ENCODE measurements around the gene DLST. TPM values are rescaled to one million over a fixed set of nuclear protein-coding genes. Genes with fewer than 3 reads are reported as not detected.
"Not testable (repeated sequence)": the region's sequence is repeated elsewhere in the genome, so short reads cannot be mapped to it uniquely, and the experiment has no call there.

The DLST gene
- total and polyA plus RNA-seq, 7 donors = 66.1 to 114 (median 72.4) TPM

DNA sequence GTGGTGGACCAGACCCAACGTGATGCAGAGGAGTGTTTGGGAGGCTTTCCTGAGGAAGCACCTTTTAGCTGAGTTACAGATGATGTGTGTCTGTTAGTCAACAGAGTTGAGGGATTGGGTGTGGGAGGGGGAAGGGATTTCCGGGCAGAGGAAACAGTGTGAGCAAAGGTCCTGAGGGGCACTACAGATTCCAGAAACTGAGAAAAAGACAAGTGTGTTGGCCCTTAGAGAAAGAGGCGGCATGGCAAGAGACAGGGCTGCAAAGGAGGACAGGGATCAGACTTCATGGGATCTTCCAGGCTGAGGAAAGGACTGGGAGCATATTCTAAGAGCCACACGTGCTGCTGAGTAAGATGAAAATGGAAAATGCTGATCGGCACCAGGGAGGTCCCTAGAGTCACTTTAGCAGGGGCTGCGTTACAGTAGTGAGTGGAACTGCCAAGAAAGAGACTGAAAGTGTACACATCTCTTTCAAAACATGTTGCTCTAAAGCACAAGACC lies 50.7 kb downstream of the DLST start:
- 31 to 44% methylated on average over 6 of the region's 6 CpGs for WGBS, 2 donors
- no peaks in the 10 kb centered on the region for H3K9me3 ChIP-seq
- H3K36me3 ChIP-seq = no peaks in the 10 kb centered on the region
- TF ChIP-seq, protein P1, sequence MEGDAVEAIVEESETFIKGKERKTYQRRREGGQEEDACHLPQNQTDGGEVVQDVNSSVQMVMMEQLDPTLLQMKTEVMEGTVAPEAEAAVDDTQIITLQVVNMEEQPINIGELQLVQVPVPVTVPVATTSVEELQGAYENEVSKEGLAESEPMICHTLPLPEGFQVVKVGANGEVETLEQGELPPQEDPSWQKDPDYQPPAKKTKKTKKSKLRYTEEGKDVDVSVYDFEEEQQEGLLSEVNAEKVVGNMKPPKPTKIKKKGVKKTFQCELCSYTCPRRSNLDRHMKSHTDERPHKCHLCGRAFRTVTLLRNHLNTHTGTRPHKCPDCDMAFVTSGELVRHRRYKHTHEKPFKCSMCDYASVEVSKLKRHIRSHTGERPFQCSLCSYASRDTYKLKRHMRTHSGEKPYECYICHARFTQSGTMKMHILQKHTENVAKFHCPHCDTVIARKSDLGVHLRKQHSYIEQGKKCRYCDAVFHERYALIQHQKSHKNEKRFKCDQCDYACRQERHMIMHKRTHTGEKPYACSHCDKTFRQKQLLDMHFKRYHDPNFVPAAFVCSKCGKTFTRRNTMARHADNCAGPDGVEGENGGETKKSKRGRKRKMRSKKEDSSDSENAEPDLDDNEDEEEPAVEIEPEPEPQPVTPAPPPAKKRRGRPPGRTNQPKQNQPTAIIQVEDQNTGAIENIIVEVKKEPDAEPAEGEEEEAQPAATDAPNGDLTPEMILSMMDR (IDR thresholded peaks at IDR 0.05) = no peak
- TF ChIP-seq POLR2AphosphoS5 (IDR thresholded peaks at IDR 0.05) = peak in 1 of 4 donors; percentile 3
- DNase-seq = no peak
- H3K27ac ChIP-seq = peak overlapping the region in 1 of 4 donors; percentile 14
- H3K4me3 ChIP-seq = no peak overlapping the region
- H3K4me1 ChIP-seq = peaks cover 0 to 9% (median 0%) of the 10 kb centered on the region in 4 donors
- H3K27me3 ChIP-seq = peaks cover 0 to 4% (median 0%) of the 10 kb centered on the region in 3 donors
- intact Hi-C loops (cut with DNase I) = no loop called here

- DNase-seq; H3K9me3 ChIP-seq; H3K36me3 ChIP-seq; intact Hi-C loops (cut with DNase I); H3K27me3 ChIP-seq; H3K27ac ChIP-seq; H3K4me3 ChIP-seq; H3K4me1 ChIP-seq: not testable (repeated sequence)
- WGBS, 2 donors = 73 to 81% methylated on average over 4 of the region's 4 CpGs
Observed at GRCh38 chr14:74932936-74933335, 51.2 kb downstream of the DLST start.

DNA sequence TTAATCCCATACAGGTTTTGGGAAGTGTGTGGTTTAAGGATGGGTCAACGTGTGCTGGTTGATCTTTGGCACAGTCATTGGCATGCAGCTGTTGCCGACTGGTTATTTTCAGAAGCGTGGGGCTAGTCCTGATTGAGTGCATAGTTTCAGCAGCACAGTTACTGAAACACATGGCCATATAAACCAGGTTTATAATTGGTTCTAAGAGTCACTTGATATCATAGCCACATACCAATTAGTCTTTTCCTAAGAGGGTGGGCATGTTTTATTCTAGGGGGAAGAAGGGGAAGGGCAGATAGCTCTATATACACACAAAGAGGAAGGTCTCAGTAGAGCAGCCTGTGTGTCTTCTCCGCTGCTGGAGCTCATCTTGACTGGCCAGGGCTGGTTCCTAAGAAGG lies 52.3 kb downstream of the DLST start:
- Histone ChIP-seq H3K27me3 (peaks cover 0 to 4% (median 0%) of the 10 kb centered on the region in 3 donors), H3K4me1 (peaks cover 0 to 11% (median 1%) of the 10 kb centered on the region in 4 donors), H3K36me3 (no peaks in the 10 kb centered on the region), H3K9me3 (no peaks in the 10 kb centered on the region), H3K27ac (no peak overlapping the region), H3K4me3 (no peak overlapping the region)
- WGBS, 2 donors = 32 to 45% methylated on average over 4 of the region's 4 CpGs
- no peak for DNase-seq
- intact Hi-C loops (cut with DNase I) = no loop called here
- no peak for TF ChIP-seq POLR2A (IDR thresholded peaks at IDR 0.05)
- TF ChIP-seq, protein P1 (IDR thresholded peaks at IDR 0.05) = no peak
- no peak for TF ChIP-seq EP300 (IDR thresholded peaks at IDR 0.05)
- TF ChIP-seq POLR2AphosphoS5 (IDR thresholded peaks at IDR 0.05) = no peak

GRCh38 chr14:74934476-74935359 lies 53.0 kb downstream of the DLST start:
- peak overlapping the region in 1 of 4 donors; percentile 36 for H3K27ac ChIP-seq
- WGBS, 2 donors = 63 to 81% methylated on average over 26 of the region's 26 CpGs
- TF ChIP-seq EP300 (IDR thresholded peaks at IDR 0.05) = no peak
- no peak for TF ChIP-seq POLR2A (IDR thresholded peaks at IDR 0.05)
- TF ChIP-seq POLR2AphosphoS5 (IDR thresholded peaks at IDR 0.05) = no peak
- TF ChIP-seq, protein P1 (IDR thresholded peaks at IDR 0.05) = no peak
- no peaks in the 10 kb centered on the region for H3K36me3 ChIP-seq
- no peaks in the 10 kb centered on the region for H3K9me3 ChIP-seq
- no peak overlapping the region for H3K4me3 ChIP-seq
- peaks cover 0 to 4% (median 0%) of the 10 kb centered on the region in 3 donors for H3K27me3 ChIP-seq
- peaks cover 0 to 17% (median 8%) of the 10 kb centered on the region in 4 donors for H3K4me1 ChIP-seq
- intact Hi-C loops (cut with DNase I) = no loop called here
- DNase-seq = no peak

GRCh38 chr14:74935360-74935680 lies 53.6 kb downstream of the DLST start:
- TF ChIP-seq, protein P1 (IDR thresholded peaks at IDR 0.05) = no peak
- TF ChIP-seq EP300 (IDR thresholded peaks at IDR 0.05) = no peak
- intact Hi-C loops (cut with DNase I) = no loop called here
- H3K36me3 ChIP-seq = no peaks in the 10 kb centered on the region
- peaks cover 0 to 4% (median 0%) of the 10 kb centered on the region in 3 donors for H3K27me3 ChIP-seq
- no peak for DNase-seq
- no peak overlapping the region for H3K4me3 ChIP-seq
- no peaks in the 10 kb centered on the region for H3K9me3 ChIP-seq
- H3K4me1 ChIP-seq = peaks cover 0 to 23% (median 12%) of the 10 kb centered on the region in 4 donors
- WGBS, 2 donors = 85 to 88% methylated on average over 9 of the region's 9 CpGs
- peak overlapping the region in 1 of 4 donors; percentile 36 for H3K27ac ChIP-seq

All from sigmoid colon (tissue), 7 donors.